ENCODE measurements around the gene DGKQ.

GRCh38 chr4:1006856-1007255 is 33.5 kb upstream of the DGKQ start:
- no peak for TF ChIP-seq CTCF (IDR thresholded peaks at IDR 0.05; ENCODE audit: control extremely low read depth in 1 of 3, insufficient read depth in 1 of 3, low read depth in 1 of 3, low read length in 3 of 3)
- TF ChIP-seq RFX5 (IDR thresholded peaks at IDR 0.05; ENCODE audit: borderline replicate concordance, low read depth, low read length) = no peak
- no peak for TF ChIP-seq MAFK (IDR thresholded peaks at IDR 0.05; ENCODE audit: low read depth, low read length)
- TF ChIP-seq EZH2 (IDR thresholded peaks at IDR 0.05; ENCODE audit: low read depth, low read length, severe bottlenecking) = no peak

All from H1 (cell line).